Panc1 (cell line): Measurements from ENCODE around the gene ZNF644. TPM values are rescaled to one million over a fixed set of nuclear protein-coding genes. Genes with fewer than 3 reads are reported as not detected.

Source experiments
- ATAC-seq: fragments of 200-7000 bp; cut with Tn5 transposase; 2 replicates; pipeline ENCODE4 v1.9.1; 2020; ENCODE audit warnings: mild to moderate bottlenecking, moderate library complexity
- BruUV-seq: library from RNA; stranded (reverse); fragments of 400-500 nt; replicated peaks from 2 replicates; lab custom pipeline; 2021; lab: Mats Ljungman, UMichigan
- CTCF ChIA-PET: fragments of 300-600 bp; sonication (Branson Sonifier 250); formaldehyde crosslinking; loops from one replicate; lab custom pipeline; 2022; ENCODE audit warnings: antibody characterized with exemption; lab: Charles Lee
- POLR2A ChIA-PET: fragments of 300-600 bp; sonication (Branson Sonifier 250); formaldehyde crosslinking; loops from one replicate; lab custom pipeline; 2022; ENCODE audit warnings: antibody characterized with exemption; lab: Charles Lee
- DNase-seq: peaks from one replicate; pipeline ENCODE4 v3.0.0-alpha.2; 2010; ENCODE audit warnings: low read depth, low spot score
- H3K27ac ChIP-seq: 2 replicates; pipeline ENCODE4 v1.5.1; 2011; ENCODE audit warnings: mild to moderate bottlenecking, low read length, inconsistent platforms
- H3K27me3 ChIP-seq: fragments of 200-500 bp; sonication (Bioruptor generic); 2 replicates; pipeline ENCODE4 v1.6.0; 2014; ENCODE audit warnings: low read length, inconsistent platforms; ENCODE audit not compliant: control insufficient read depth, insufficient read depth
- H3K36me3 ChIP-seq: fragments of 200-500 bp; sonication (Bioruptor generic); 2 replicates; pipeline ENCODE4 v1.5.1; 2014; ENCODE audit warnings: inconsistent platforms, mild to moderate bottlenecking, low read length, moderate library complexity; ENCODE audit not compliant: control insufficient read depth, insufficient read depth
- H3K4me1 ChIP-seq: 2 replicates; pipeline ENCODE4 v1.5.1; 2011; ENCODE audit warnings: inconsistent platforms, mild to moderate bottlenecking, low read length, moderate library complexity; ENCODE audit not compliant: control insufficient read depth, insufficient read depth
- H3K4me3 ChIP-seq, 2 experiments: 2 replicates each; pipeline ENCODE4 v1.5.1; 2011 to 2012; ENCODE audit warnings: low read depth in 2 of 2, low read length in 2 of 2, mild to moderate bottlenecking in 2 of 2, inconsistent platforms in 1 of 2, moderate library complexity in 1 of 2
- H3K9me3 ChIP-seq: fragments of 200-500 bp; sonication (Bioruptor generic); 2 replicates; pipeline ENCODE4 v1.5.1; 2014; ENCODE audit warnings: low read depth, mild to moderate bottlenecking, inconsistent platforms, low read length, moderate library complexity; ENCODE audit not compliant: control insufficient read depth, insufficient read depth
- POLR2AphosphoS5 ChIP-seq: IDR thresholded peaks from 2 replicates; pipeline ENCODE4 v1.6.1; 2012; ENCODE audit warnings: mild to moderate bottlenecking, low read depth, low read length, moderate library complexity
- SIN3A ChIP-seq: IDR thresholded peaks from 2 replicates; pipeline ENCODE4 v1.6.1; 2012; ENCODE audit warnings: low read depth, mild to moderate bottlenecking, low read length, moderate library complexity, borderline replicate concordance; ENCODE audit not compliant: insufficient read depth
- TCF7L2 ChIP-seq: IDR thresholded peaks from 2 replicates; pipeline ENCODE4 v1.6.1; 2011; ENCODE audit warnings: mild to moderate bottlenecking, low read depth, low read length, inconsistent platforms
- in situ Hi-C: cut with HindIII; loops from 2 replicates; pipeline ENCODE4 v1.10.0; 2016; ENCODE audit warnings: low sequenced_read_pairs, low pct_unique_long_range_greater_than_20kb
- intact Hi-C: fragments of 100-400 bp; cut with micrococcal nuclease; formaldehyde crosslinking; loops from one replicate; pipeline ENCODE4 v1.10.0; 2022; ENCODE audit not compliant: unreplicated experiment
- total RNA-seq: library from RNA; stranded (reverse); gene quantifications from one replicate; pipeline ENCODE4 v1.2.1, GENCODE V29; 2021; ENCODE audit not compliant: unreplicated experiment
- TF ChIP-seq, protein P1 (sequence below): fragments of 450-650 bp; IDR thresholded peaks from 2 replicates; pipeline ENCODE4 v1.5.1; 2017; ENCODE audit warnings: mild to moderate bottlenecking
- TF ChIP-seq, protein P2 (sequence below), 2 experiments: IDR thresholded peaks; 2 replicates each; pipeline ENCODE4 v1.6.1; 2011 to 2012; ENCODE audit warnings: low read depth in 2 of 2, control low read depth in 1 of 2, low read length in 1 of 2, mild to moderate bottlenecking in 1 of 2, moderate library complexity in 1 of 2; ENCODE audit not compliant: insufficient read depth in 1 of 2

ZNF644 gene
- total RNA-seq, 1 experiment from 2014 or later = 74.2 TPM

DNA sequence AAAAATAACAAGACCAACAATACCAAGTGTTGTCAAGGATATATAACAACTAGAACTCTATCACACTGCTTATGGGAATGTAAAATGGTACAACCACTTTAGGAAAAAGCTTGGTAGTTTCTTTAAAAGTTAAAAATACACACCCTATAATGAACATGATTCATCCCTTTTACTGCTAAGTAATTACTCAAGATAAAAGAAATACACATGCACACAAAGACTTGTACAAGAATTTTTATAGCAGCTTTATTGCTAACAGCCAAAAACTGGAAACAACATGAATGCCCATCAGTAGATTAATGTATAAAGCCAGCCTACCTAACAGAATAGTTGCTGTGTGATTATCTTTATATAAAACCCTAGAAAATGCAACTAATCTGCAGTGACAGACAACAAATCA, 10.5 kb upstream of the ZNF644 start:
- ATAC-seq = no peak
- CTCF ChIA-PET = no interaction called here

DNA sequence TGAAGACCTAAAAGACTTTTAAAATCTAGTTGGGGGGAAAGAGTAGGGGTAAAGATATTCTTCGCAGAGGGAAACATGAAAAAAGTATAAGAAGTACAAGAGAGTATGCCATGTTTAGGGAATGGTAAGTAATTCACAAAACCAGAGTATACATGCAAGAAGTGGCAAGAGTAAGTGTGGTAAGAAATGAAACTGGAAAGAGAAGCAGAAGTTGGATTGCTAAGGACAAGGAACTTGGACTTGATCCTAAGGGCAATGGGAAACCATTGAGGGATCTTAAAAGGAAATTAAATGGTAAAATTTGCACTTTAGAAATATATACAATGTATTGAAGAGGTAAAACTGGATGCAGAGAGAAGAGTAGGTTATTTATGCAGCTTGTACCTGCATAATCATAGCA, 9.2 kb upstream of the ZNF644 start:
- ATAC-seq (no peak), DNase-seq (no peak)
- H3K4me1 ChIP-seq = no peaks in the 10 kb centered on the region
- TF ChIP-seq TCF7L2 (no peak), SIN3A (no peak), POLR2AphosphoS5 (no peak)
- TF ChIP-seq, protein P1, sequence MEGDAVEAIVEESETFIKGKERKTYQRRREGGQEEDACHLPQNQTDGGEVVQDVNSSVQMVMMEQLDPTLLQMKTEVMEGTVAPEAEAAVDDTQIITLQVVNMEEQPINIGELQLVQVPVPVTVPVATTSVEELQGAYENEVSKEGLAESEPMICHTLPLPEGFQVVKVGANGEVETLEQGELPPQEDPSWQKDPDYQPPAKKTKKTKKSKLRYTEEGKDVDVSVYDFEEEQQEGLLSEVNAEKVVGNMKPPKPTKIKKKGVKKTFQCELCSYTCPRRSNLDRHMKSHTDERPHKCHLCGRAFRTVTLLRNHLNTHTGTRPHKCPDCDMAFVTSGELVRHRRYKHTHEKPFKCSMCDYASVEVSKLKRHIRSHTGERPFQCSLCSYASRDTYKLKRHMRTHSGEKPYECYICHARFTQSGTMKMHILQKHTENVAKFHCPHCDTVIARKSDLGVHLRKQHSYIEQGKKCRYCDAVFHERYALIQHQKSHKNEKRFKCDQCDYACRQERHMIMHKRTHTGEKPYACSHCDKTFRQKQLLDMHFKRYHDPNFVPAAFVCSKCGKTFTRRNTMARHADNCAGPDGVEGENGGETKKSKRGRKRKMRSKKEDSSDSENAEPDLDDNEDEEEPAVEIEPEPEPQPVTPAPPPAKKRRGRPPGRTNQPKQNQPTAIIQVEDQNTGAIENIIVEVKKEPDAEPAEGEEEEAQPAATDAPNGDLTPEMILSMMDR = no peak
- TF ChIP-seq, protein P2, sequence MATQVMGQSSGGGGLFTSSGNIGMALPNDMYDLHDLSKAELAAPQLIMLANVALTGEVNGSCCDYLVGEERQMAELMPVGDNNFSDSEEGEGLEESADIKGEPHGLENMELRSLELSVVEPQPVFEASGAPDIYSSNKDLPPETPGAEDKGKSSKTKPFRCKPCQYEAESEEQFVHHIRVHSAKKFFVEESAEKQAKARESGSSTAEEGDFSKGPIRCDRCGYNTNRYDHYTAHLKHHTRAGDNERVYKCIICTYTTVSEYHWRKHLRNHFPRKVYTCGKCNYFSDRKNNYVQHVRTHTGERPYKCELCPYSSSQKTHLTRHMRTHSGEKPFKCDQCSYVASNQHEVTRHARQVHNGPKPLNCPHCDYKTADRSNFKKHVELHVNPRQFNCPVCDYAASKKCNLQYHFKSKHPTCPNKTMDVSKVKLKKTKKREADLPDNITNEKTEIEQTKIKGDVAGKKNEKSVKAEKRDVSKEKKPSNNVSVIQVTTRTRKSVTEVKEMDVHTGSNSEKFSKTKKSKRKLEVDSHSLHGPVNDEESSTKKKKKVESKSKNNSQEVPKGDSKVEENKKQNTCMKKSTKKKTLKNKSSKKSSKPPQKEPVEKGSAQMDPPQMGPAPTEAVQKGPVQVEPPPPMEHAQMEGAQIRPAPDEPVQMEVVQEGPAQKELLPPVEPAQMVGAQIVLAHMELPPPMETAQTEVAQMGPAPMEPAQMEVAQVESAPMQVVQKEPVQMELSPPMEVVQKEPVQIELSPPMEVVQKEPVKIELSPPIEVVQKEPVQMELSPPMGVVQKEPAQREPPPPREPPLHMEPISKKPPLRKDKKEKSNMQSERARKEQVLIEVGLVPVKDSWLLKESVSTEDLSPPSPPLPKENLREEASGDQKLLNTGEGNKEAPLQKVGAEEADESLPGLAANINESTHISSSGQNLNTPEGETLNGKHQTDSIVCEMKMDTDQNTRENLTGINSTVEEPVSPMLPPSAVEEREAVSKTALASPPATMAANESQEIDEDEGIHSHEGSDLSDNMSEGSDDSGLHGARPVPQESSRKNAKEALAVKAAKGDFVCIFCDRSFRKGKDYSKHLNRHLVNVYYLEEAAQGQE (IDR thresholded peaks at IDR 0.05; ENCODE audit: insufficient read depth in 1 of 2, low read depth in 2 of 2, low read length in 1 of 2) = no peak
- BruUV-seq = no TSS peak
- ChIA-PET POLR2A (no interaction called here), CTCF (no interaction called here)
- intact Hi-C loops = no loop called here
- no peaks in the 10 kb centered on the region for H3K36me3 ChIP-seq
- H3K27ac ChIP-seq = no peak overlapping the region
- H3K9me3 ChIP-seq = no peaks in the 10 kb centered on the region
- peaks cover 6% of the 10 kb centered on the region; the same call in 1 of the 2 replicates for H3K27me3 ChIP-seq
- no peak overlapping the region for H3K4me3 ChIP-seq
- in situ Hi-C loops = no loop called here

More for the DNA sequence above, 10.5 kb upstream of the ZNF644 start:
- H3K4me3 ChIP-seq = no peak overlapping the region
- peaks cover 6% of the 10 kb centered on the region; the same call in 1 of the 2 replicates for H3K27me3 ChIP-seq
- BruUV-seq = no TSS peak
- in situ Hi-C loops = no loop called here
- intact Hi-C loops = no loop called here
- POLR2A ChIA-PET = no interaction called here
- no peaks in the 10 kb centered on the region for H3K4me1 ChIP-seq
- H3K9me3 ChIP-seq = no peaks in the 10 kb centered on the region
- no peaks in the 10 kb centered on the region for H3K36me3 ChIP-seq
- H3K27ac ChIP-seq = no peak overlapping the region
- no peak for DNase-seq
- TF ChIP-seq SIN3A = no peak

DNA sequence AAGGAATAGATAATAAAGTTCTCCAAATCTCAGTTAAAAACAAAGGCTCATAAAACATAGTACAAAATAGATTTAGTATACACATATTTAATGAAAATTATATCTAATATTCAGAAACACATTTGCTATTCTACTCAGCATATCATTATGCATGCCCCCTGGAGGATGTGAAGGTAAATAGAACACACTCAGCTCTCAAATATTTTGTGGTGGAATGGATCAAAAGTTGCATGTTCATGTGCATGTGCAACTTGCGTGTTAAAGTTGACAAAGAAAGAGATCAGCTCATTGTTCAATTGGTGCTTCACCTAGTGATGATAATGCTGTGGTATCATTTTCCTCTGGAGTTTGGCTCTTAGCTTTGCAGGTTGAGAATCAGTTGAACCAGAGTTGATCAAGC, 4.9 kb upstream of the ZNF644 start:
- CTCF ChIA-PET = interaction anchor here (0.5 to 1.4 kb wide), 3 partner anchors 305 to 448 kb away, joined by 3 to 4 read pairs (median 3); no protein-coding TSS in a partner anchor

More for the DNA sequence above, 4.9 kb upstream of the ZNF644 start:
- TF ChIP-seq, protein P2 (IDR thresholded peaks at IDR 0.05; ENCODE audit: insufficient read depth in 1 of 2, low read depth in 2 of 2, low read length in 1 of 2) = no peak
- TF ChIP-seq TCF7L2 (no peak), SIN3A (no peak)
- TF ChIP-seq, protein P1 = peak; percentile 57
- Histone ChIP-seq H3K4me1 (peaks cover 10% of the 10 kb centered on the region), H3K9me3 (no peaks in the 10 kb centered on the region), H3K36me3 (no peaks in the 10 kb centered on the region), H3K4me3 (no peak overlapping the region), H3K27ac (no peak overlapping the region), H3K27me3 (no peaks in the 10 kb centered on the region)
- in situ Hi-C loops = no loop called here
- intact Hi-C loops = no loop called here
- BruUV-seq = no TSS peak
- DNase-seq (no peak), ATAC-seq (no peak)
- POLR2A ChIA-PET = no interaction called here
